NCI-H345 (cell line): ENCODE results near the gene SLC25A44.
"Not testable (repeated sequence)": the region's sequence is repeated elsewhere in the genome, so short reads cannot be mapped to it uniquely, and the experiment has no call there.

ENCODE experiments used
- DNase-seq: peaks from one replicate; lab custom pipeline; 2025; lab: John Stamatoyannopoulos, UW

Gene SLC25A44

GRCh38 chr1:156204686-156205085 is 10.8 kb downstream of the SLC25A44 start:
- DNase-seq, result no peak

- no peak for DNase-seq
Measured at GRCh38 chr1:156211243-156211642, 17.3 kb downstream of the SLC25A44 start.

- DNase-seq, result no peak
Measured at GRCh38 chr1:156212130-156212529, 18.2 kb downstream of the SLC25A44 start.

GRCh38 chr1:156212833-156213643 is 19.1 kb downstream of the SLC25A44 start, which contains the start of gene PMF1:
Gene PMF1, plus strand, starts transcription at chr1:156213007. Its CDS starts 9 bp downstream, at chr1:156213016.
- DNase-seq, result peak; percentile 100

GRCh38 chr1:156213644-156213966 is 19.7 kb downstream of the SLC25A44 start:
- no peak for DNase-seq

- DNase-seq, result peak; percentile 50
Measured at GRCh38 chr1:156214024-156214748, 20.3 kb downstream of the SLC25A44 start.

- DNase-seq, result not testable (repeated sequence)
Measured at GRCh38 chr1:156216361-156217086, 22.6 kb downstream of the SLC25A44 start.

- no peak for DNase-seq
Measured at GRCh38 chr1:156217871-156218270, 24.0 kb downstream of the SLC25A44 start.

GRCh38 chr1:156220226-156220625 is 26.3 kb downstream of the SLC25A44 start:
- no peak for DNase-seq

GRCh38 chr1:156221986-156222692 is 28.2 kb downstream of the SLC25A44 start:
- DNase-seq, result no peak

DNA sequence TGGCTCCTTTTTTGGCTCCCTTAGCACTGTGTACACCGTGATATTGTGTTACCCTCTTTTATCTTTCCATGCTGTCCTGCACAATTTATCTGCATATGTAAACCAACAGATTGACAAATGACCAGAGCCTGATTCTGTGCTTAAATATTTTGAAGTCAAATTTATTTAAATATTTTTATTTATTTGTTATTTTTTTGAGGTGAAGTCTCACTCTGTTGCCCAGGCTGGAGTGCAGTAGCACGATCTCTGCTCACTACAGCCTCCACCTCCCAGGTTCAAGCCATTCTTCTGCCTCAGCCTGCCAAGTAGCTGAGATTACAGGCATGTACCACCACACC is 31.7 kb downstream of the SLC25A44 start:
- no peak for DNase-seq

GRCh38 chr1:156226116-156226538 is 32.2 kb downstream of the SLC25A44 start:
- DNase-seq, result no peak

- DNase-seq, result no peak
Measured at GRCh38 chr1:156226782-156227181, 32.9 kb downstream of the SLC25A44 start.

DNA sequence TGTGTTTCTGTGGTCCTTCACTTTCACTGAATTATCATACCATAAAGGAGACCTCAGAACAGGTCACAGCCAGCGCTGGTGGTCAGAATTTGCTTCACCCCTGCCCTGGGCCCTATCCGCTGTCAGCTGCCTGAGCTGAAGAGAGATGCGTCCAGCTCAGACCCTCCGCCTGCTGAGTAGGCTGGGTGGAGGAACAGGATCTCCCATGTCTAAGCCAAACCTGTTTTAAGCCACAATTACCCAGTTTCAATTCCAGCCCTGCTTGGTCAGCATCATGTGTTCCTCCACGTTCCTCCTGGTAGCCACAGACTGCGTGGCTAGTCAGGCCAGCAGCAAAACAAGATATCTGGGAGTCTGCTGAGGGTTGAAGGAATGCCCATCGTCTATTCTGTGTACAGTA is 34.6 kb downstream of the SLC25A44 start:
- DNase-seq, result no peak

DNA sequence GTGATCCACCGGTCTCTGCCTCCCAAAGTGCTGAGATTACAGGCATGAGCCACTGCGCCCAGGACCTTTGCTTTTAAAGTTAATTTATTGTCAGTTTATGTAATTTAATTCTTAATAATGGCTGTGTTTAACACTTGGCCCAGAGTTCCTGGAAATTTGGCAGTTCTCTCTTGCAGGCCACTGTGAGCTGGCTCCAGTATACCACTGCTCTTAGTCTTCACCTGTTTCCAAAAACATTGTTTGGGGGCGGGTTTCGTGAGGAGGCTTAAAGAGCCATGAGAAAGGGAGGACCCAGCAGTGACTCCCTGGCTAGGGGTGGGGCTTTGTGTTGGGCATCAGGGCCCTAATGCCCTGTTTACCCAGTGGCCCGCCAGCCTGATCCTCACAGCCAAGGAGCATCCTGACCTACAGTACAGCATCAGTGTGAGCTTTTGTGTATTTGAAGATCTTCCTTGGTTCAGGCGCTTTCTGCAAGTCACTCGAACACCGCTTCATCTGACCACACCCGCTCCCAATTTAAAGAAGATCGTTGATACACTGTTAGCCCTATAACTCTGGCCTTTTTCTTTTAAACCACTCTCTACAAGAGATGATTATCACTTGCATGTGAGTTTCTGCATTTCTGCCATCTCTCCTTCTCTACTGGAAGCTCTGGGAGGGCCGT is 36.0 kb downstream of the SLC25A44 start:
- no peak for DNase-seq

DNA sequence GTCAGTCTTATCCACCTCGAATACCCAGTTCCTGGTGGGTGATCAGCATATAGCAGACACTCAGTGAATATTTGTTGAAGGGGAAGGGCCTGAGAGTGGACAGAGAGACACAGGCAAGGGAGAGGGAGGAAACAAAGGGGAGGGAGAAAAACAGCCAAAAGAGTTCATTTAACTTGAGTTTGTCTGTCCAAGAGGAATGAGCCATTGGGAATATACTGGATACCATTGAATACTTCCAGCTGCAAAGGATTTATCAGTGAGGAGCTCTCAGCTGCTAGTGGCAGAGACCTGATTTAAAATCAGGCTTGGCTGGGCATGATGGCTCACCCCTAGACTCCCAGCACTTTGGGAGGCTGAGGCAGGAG is 36.6 kb downstream of the SLC25A44 start:
- DNase-seq, result no peak

GRCh38 chr1:156232201-156232894 is 38.4 kb downstream of the SLC25A44 start:
- DNase-seq, result no peak

DNA sequence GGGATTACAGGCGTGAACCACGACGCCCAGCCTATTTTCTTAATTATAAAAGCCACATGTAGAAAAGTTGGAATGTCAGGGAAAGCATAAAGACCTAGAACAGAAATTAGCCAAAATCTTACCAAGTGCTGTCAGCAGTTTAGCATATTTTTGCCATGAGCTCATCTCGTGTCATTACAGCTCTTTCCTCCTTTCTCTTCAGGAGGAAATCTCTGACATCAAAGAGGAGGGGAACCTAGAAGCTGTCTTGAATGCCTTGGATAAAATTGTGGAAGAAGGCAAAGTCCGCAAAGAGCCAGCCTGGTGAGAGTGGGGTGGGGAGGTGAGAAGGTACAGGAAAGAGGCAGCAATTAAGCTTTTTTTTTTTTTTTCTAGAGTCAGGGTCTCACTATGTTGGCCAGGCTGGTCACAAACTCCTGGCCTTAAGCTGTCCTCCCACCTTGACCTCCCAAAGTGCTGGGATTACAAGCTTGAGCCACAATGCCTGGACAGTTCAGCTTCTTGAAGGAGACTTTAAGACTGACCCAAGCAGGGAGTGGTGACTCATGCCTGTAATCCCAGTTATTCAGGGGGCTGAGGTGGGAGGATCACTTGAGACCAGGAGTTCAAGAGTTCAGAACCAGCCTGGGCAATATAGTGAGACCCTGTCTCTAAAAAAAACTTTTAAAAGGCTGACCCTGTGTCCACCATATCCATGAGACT is 39.7 kb downstream of the SLC25A44 start:
- no peak for DNase-seq

GRCh38 chr1:156236164-156236563 is 42.3 kb downstream of the SLC25A44 start:
- DNase-seq, result no peak

- DNase-seq, result no peak
Measured at GRCh38 chr1:156238248-156238647, 44.3 kb downstream of the SLC25A44 start.
